Activated CD8-positive, alpha-beta memory T cell treated with anti-CD3 and anti-CD28 coated beads, Interleukin-2, amount 50 U/mL, for 1 hour (primary cell): Measurements from ENCODE around the gene HCLS1.
"Not testable (repeated sequence)": the region's sequence is repeated elsewhere in the genome, so short reads cannot be mapped to it uniquely, and the experiment has no call there.

Experiments
- DNase-seq: peaks from one replicate; pipeline ENCODE4 v3.0.0-alpha.2; 2020; ENCODE audit errors: extremely low read depth

HCLS1 gene

GRCh38 chr3:121598564-121598963 lies 62.1 kb downstream of the HCLS1 start:
- no peak for DNase-seq

GRCh38 chr3:121595765-121596406 lies 64.8 kb downstream of the HCLS1 start:
- no peak for DNase-seq

- no peak for DNase-seq
Observed at GRCh38 chr3:121594850-121595249, 65.9 kb downstream of the HCLS1 start.

GRCh38 chr3:121593806-121594205 lies 66.9 kb downstream of the HCLS1 start:
- not testable (repeated sequence) for DNase-seq

GRCh38 chr3:121592856-121593702 lies 67.6 kb downstream of the HCLS1 start, which contains the start of gene FBXO40:
Gene FBXO40 (plus strand): TSS chr3:121593379. CDS start chr3:121620576, 27,197 bp downstream.
- DNase-seq = no peak

GRCh38 chr3:121584418-121584817 lies 76.3 kb downstream of the HCLS1 start:
- DNase-seq = no peak

GRCh38 chr3:121581691-121582090 lies 79.0 kb downstream of the HCLS1 start:
- DNase-seq = no peak
